Left renal cortex interstitium (tissue), 4 donors: ENCODE results near the gene TRDMT1. TPM values are rescaled to one million over a fixed set of nuclear protein-coding genes. Genes with fewer than 3 reads are reported as not detected.
A peak's percentile ranks its signal among the peaks of the same experiment; 100 is the strongest.

ENCODE experiments used
- DNase-seq, 4 donors: peaks; one replicate each; pipeline ENCODE4 v3.0.0-alpha.2; 2013; ENCODE audit warnings: low read depth in 4 of 4, low spot score in 2 of 4, missing footprints in 1 of 4
- polyA plus RNA-seq, 4 donors: library from polyadenylated mRNA; unstranded; fragments of 120-200 nt; gene quantifications; one replicate each; pipeline ENCODE4 v1.2.1, GENCODE V29; 2013; ENCODE audit not compliant: insufficient read length in 4 of 4

The TRDMT1 gene
- polyA plus RNA-seq, 4 donors = 8.2 to 13.0 (median 10.4) TPM

DNA sequence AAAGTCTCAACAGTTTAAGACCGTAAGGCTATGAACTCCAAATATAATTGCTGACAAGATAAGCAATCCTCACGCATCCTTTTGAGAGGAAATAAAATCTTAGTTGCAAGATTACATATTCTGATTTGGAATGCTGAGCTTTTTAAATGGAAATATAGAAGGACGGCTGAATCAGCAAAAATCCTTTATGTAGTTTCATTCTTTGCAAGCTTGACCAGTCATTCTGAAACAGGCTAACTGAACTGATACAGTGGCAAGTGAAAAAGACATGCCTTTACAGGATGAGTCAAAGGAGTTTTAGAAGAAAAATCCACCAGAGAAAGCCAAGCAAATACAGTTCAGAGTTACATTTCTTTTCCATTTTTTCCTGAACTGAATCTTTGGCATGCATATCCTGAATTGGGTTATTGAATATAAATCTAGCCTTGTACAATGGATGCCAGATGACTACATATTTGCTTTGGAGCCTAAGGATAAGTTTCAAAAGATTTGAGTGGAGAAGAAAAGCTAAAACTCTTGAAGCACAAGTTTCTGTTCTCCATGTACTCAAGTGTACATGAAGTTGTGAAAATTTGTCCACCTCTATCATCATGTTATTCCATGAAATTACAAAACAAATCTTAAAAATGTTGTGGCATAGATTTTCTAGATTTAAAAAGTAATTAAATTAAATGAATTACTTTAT, 30.9 kb upstream of the TRDMT1 start:
- no peak for DNase-seq

DNA sequence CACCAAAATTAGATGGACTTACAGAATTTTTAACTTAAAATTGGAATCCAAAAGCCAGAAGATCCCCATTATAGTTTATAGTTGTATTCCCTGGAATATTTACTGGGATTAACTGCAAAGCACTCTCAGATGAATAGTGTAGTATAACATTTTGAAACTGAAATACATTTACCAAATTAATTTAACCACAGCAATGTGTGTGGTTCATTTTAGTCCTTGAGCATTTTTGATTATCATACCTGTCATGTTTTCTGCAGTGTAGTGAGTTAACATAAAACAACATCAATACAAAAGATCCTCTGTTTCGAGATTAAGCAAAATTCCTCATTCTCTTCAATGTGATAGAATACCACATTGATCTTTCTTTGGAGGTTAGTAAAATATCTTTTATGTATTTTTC, 30.3 kb upstream of the TRDMT1 start:
- DNase-seq = no peak

GRCh38 chr10:17229967-17230682, 28.7 kb upstream of the TRDMT1 start:
- DNase-seq = peak; percentile 68 to 88 (median 77)

- DNase-seq = peak in 1 of 4 donors; percentile 37
Measured at GRCh38 chr10:17229717-17229966, 28.2 kb upstream of the TRDMT1 start.

GRCh38 chr10:17229016-17229716, 27.7 kb upstream of the TRDMT1 start:
- peak; percentile 50 to 69 (median 61) for DNase-seq

- peak; percentile 65 to 80 (median 72) for DNase-seq
Measured at GRCh38 chr10:17228091-17229015, 26.9 kb upstream of the TRDMT1 start, which contains the start of gene VIM. TSS of gene VIM (plus strand) at chr10:17228241. CDS start at chr10:17229423, 1,182 bp downstream.

GRCh38 chr10:17227367-17228090, 26.1 kb upstream of the TRDMT1 start:
- peak in 3 of 4 donors; percentile 28 to 54 (median 46) for DNase-seq

DNA sequence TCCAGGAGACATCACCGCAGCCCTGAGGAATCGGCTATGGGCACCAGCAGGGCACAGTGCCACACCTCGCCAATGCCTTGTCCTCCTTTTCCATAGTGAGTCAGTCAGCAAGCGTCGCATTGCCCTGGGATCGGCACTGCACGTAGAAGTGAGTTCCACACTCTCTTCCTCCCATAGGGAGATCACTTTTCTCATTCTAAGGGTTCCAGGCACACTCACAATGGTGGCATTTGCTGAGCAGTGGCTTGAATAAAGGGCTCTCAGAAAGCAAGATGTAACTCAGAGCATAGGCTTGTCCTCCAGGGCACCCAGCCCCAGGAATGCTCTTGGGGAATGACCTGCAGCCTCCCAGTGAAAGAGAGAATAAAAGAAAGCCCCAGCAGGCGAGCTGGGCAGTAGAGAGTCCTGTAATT, 25.4 kb upstream of the TRDMT1 start:
- DNase-seq = no peak

DNA sequence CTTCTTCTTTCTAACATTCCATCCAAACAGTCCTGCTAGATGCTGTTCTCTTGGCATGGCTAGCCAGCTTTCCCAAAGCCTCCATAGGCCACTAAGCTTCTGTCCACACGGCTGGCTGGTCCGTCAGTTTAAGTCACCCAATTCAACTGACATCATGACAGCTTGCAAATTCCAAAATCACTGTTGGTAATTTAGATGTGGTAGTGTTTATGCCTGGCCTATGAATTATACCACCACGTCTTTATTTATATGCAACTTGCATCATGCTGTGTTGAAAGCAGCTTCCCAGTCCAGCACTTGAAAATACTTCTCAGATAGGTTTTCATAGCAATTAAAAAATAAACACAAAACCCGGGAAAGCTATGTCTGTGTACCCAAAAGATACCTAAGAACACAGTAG, 24.3 kb upstream of the TRDMT1 start:
- no peak for DNase-seq

GRCh38 chr10:17222329-17222728, 20.9 kb upstream of the TRDMT1 start:
- no peak for DNase-seq

DNA sequence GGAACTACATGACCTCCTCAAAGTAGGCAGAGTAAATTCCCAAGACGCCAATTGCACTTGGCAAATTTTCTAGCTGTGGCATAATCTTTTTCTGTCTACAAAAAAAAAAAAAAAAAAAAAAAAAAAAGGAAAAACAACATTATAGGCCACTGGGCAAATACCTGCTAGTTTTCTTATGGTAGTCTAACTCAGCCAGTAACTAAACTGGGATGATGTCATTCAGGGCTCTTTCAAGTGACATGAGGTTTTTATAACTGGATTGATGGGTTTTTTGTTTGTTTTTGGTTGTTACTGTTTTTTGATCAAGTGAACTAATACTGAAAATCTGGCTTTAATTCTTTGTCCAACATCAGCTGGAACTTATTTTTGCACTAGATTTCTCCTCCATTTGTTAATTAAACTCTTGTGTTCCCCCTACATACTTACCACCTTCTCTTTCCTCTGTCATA, 19.2 kb upstream of the TRDMT1 start:
- no peak for DNase-seq

DNA sequence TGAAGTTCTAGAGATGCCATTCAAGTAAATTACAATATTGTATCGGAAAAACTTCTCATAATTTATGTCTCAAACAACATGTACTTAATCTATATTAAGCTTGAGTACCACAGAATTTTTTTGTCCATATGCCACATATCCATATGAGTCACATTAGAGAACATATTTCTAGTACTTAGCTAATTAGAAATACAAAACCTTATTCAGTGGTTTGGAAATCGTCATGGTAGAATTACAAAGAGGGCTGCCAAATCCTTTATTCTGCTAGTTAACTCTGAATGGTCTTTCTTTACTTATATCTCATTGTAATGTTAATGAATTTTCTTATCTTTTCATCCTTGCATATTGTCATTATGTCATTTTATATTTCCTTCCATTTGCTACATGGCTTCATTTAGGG, 17.6 kb upstream of the TRDMT1 start:
- DNase-seq = no peak

- DNase-seq = no peak
Measured at GRCh38 chr10:17217631-17218232, 16.3 kb upstream of the TRDMT1 start.

DNA sequence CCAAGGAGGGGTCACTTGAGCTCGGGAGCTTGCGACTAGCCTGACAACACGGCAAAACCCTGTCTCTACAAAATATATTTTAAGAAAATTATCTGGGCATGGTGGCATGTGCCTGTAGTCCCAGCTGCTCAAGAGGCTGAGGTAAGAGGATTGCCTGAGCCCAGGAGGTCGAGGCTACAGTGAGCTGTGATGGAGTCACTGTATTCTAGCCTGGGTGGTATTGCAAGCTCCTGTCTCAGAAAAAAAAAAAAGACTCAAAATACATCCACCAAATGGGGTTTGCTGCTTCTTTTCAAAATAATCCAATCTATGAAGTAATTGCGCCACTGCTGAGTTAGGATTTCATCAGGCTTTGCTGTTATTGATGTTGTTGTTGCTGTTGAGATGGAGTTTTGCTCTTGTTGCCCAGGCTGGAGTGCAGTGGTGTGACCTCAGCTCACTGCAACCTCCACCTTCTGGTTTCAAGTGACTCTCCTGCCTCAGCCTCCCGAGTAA, 15.5 kb upstream of the TRDMT1 start:
- no peak for DNase-seq

GRCh38 chr10:17216217-17216900, 14.9 kb upstream of the TRDMT1 start:
- DNase-seq = no peak

DNA sequence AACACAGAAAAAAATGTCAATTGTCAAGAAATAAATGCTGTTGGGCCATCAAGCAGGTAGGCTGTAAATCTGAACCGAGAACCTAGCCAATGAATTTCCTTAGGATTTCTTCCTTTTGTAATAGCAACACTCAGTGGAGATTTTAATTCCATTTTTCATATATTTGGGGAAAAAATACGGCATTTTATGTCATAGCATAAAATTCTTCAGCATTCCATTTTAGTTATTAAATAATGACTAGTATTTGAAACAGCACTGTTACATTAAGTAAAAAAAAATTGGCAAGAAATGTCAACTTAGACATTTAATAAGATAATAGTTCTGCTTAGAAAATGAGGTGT, 14.3 kb upstream of the TRDMT1 start:
- no peak for DNase-seq

DNA sequence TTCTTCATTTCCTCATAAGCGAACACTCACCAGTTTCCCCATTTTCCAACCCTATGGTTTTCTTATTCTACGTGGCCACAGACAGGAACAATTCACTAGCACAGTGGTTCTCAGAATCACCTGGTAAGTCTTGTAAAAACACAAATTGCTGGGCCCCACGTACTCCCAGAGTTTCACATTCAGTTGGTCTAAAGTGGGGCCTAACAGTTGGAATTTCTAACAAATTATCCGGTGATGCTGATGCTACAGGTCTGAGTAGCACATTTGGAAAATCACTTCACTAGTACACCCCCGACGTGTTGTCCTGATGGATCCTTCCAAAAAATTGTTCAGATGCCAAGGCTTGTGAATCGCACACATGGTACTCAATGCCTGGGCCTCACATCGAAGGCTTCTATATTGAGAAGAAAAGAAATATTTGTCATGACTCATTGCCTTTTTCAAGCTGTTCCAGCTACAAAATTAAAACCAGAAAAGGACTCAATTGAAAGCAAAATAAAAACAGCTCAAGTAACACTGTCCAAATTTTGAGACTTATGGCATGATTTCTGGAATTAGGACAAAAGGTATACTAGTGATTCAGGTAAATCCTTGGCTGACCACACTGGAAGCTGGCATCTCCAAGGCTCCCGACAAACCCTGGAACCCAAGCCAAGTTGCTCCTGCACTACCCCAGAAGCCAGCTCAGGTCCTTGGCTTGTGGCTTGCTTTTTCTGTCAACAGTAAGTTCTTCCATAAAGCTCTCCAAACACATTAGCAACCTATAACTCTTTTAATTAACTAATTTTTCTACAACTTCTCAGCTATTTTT, 13.7 kb upstream of the TRDMT1 start:
- DNase-seq = no peak

- no peak for DNase-seq
Measured at GRCh38 chr10:17214526-17214925, 13.1 kb upstream of the TRDMT1 start.
